PC-9 (cell line): ENCODE data around the gene CD2. TPM values are rescaled to one million over a fixed set of nuclear protein-coding genes. Genes with fewer than 3 reads are reported as not detected.

Source experiments
- BruUV-seq: library from RNA; stranded (reverse); fragments of 400-500 nt; replicated peaks from 2 replicates; lab custom pipeline; 2021; lab: Mats Ljungman, UMichigan
- CTCF ChIA-PET: fragments of 300-600 bp; sonication (Branson Sonifier 250); formaldehyde crosslinking; loops from one replicate; lab custom pipeline; 2022; ENCODE audit warnings: antibody characterized with exemption; lab: Charles Lee
- POLR2A ChIA-PET: fragments of 300-600 bp; sonication (Branson Sonifier 250); formaldehyde crosslinking; loops from one replicate; lab custom pipeline; 2022; ENCODE audit warnings: antibody characterized with exemption; ENCODE audit not compliant: unreplicated experiment; lab: Charles Lee
- DNase-seq, 2 experiments: peaks; one replicate each; pipeline versions ENCODE4 v3.0.0 to v3.0.0-alpha.2; 2015 to 2022; ENCODE audit warnings: mixed read lengths in 1 of 2
- H2AFZ ChIP-seq: fragments of 200-600 bp; sonication (generic); 2 replicates; pipeline ENCODE4 v1.8.1; 2017; ENCODE audit warnings: antibody characterized with exemption
- H3F3A ChIP-seq: fragments of 200-600 bp; sonication (generic); 2 replicates; pipeline ENCODE4 v1.8.1; 2017; ENCODE audit warnings: antibody characterized with exemption, mild to moderate bottlenecking, low read depth; ENCODE audit not compliant: insufficient read depth
- H3K27ac ChIP-seq: fragments of 200-600 bp; sonication (generic); 2 replicates; pipeline ENCODE4 v1.6.1; 2016; ENCODE audit warnings: mixed run types
- H3K27me3 ChIP-seq: fragments of 200-600 bp; sonication (generic); 2 replicates; pipeline ENCODE4 v1.6.1; 2016; ENCODE audit warnings: low read depth, mixed run types; ENCODE audit not compliant: insufficient read depth
- H3K36me3 ChIP-seq: fragments of 200-600 bp; sonication (generic); 2 replicates; pipeline ENCODE4 v1.6.1; 2016; ENCODE audit warnings: low read depth, mixed run types
- H3K4me1 ChIP-seq: fragments of 200-600 bp; sonication (generic); replicated peaks from 2 replicates; pipeline ENCODE4 v1.6.1; 2016; ENCODE audit warnings: mixed run types; ENCODE audit not compliant: insufficient read depth
- H3K4me2 ChIP-seq: fragments of 200-600 bp; sonication (generic); 2 replicates; pipeline ENCODE4 v1.6.1; 2017; ENCODE audit warnings: mixed run types
- H3K4me3 ChIP-seq: fragments of 200-600 bp; sonication (generic); 2 replicates; pipeline ENCODE4 v1.6.1; 2016; ENCODE audit warnings: mixed run types
- H3K79me2 ChIP-seq: fragments of 200-600 bp; sonication (generic); 2 replicates; pipeline ENCODE4 v1.6.1; 2017; ENCODE audit warnings: low read depth, mixed run types
- H3K9me2 ChIP-seq: fragments of 200-600 bp; sonication (generic); 2 replicates; pipeline ENCODE4 v1.8.1; 2017; ENCODE audit warnings: mild to moderate bottlenecking; ENCODE audit not compliant: insufficient read depth
- H3K9me3 ChIP-seq: fragments of 200-600 bp; sonication (generic); 2 replicates; pipeline ENCODE4 v1.8.1; 2016; ENCODE audit warnings: low read depth; ENCODE audit not compliant: insufficient read depth
- H4K20me1 ChIP-seq: fragments of 200-600 bp; sonication (generic); 2 replicates; pipeline ENCODE4 v1.8.1; 2017; ENCODE audit not compliant: insufficient read depth
- CTCF ChIP-seq: fragments of 200-600 bp; sonication (generic); conservative IDR thresholded peaks from 2 replicates; pipeline ENCODE4 v1.6.1; 2017; ENCODE audit warnings: mixed run types, antibody characterized with exemption, mild to moderate bottlenecking, moderate library complexity
- EZH2 ChIP-seq: fragments of 200-600 bp; sonication (generic); IDR thresholded peaks from 2 replicates; pipeline ENCODE4 v1.8.0; 2017; ENCODE audit warnings: antibody characterized with exemption, low read depth
- intact Hi-C: fragments of 100-400 bp; cut with micrococcal nuclease; formaldehyde crosslinking; loops from one replicate; pipeline ENCODE4 v1.10.0; 2022; ENCODE audit not compliant: unreplicated experiment
- total RNA-seq: library from RNA; stranded (reverse); gene quantifications from 2 replicates; pipeline ENCODE4 v1.2.3, GENCODE V29; 2021

CD2 gene
- total RNA-seq, 1 experiment from 2014 or later, result not detected

- Histone ChIP-seq H3K4me2 (no peak overlapping the region), H3K4me3 (no peak overlapping the region), H3F3A (no peaks in the 10 kb centered on the region), H3K9me3 (no peaks in the 10 kb centered on the region), H3K9me2 (no peaks in the 10 kb centered on the region), H2AFZ (no peak overlapping the region), H3K36me3 (no peaks in the 10 kb centered on the region), H3K27me3 (no peaks in the 10 kb centered on the region), H3K4me1 (no peaks in the 10 kb centered on the region), H3K27ac (no peak overlapping the region), H4K20me1 (no peaks in the 10 kb centered on the region), H3K79me2 (no peaks in the 10 kb centered on the region)
- TF ChIP-seq EZH2, result no peak
- intact Hi-C loops, result no loop called here
- no TSS peak for BruUV-seq
- DNase-seq, result no peak
- ChIA-PET POLR2A (no interaction called here), CTCF (no interaction called here)
Observed at GRCh38 chr1:116794804-116795481, 40.7 kb downstream of the CD2 start.

- H3K36me3 ChIP-seq, result no peaks in the 10 kb centered on the region
- H3F3A ChIP-seq, result no peaks in the 10 kb centered on the region
- no peaks in the 10 kb centered on the region for H3K79me2 ChIP-seq
- no peak overlapping the region for H2AFZ ChIP-seq
- H3K4me1 ChIP-seq, result no peaks in the 10 kb centered on the region
- TF ChIP-seq CTCF (no peak), EZH2 (no peak)
- H3K27me3 ChIP-seq, result no peaks in the 10 kb centered on the region
- H3K9me2 ChIP-seq, result no peaks in the 10 kb centered on the region
- no peak overlapping the region for H3K27ac ChIP-seq
- no peaks in the 10 kb centered on the region for H4K20me1 ChIP-seq
- DNase-seq, result no peak
- ChIA-PET POLR2A (no interaction called here), CTCF (no interaction called here)
- intact Hi-C loops, result no loop called here
- no TSS peak for BruUV-seq
- H3K9me3 ChIP-seq, result no peaks in the 10 kb centered on the region
- no peak overlapping the region for H3K4me3 ChIP-seq
- H3K4me2 ChIP-seq, result no peak overlapping the region
Observed at GRCh38 chr1:116795482-116795829, 41.2 kb downstream of the CD2 start.

- H3F3A ChIP-seq, result no peaks in the 10 kb centered on the region
- H3K4me3 ChIP-seq, result no peak overlapping the region
- H3K79me2 ChIP-seq, result no peaks in the 10 kb centered on the region
- H2AFZ ChIP-seq, result no peak overlapping the region
- no peaks in the 10 kb centered on the region for H3K4me1 ChIP-seq
- ChIA-PET POLR2A (interaction anchor here (0.7 kb wide), 1 partner anchor 998 kb away, joined by 3 read pairs; no protein-coding TSS in a partner anchor), CTCF (no interaction called here)
- BruUV-seq, result no TSS peak
- TF ChIP-seq CTCF (no peak), EZH2 (no peak)
- no peaks in the 10 kb centered on the region for H3K9me3 ChIP-seq
- H4K20me1 ChIP-seq, result no peaks in the 10 kb centered on the region
- no peak overlapping the region for H3K4me2 ChIP-seq
- intact Hi-C loops, result no loop called here
- H3K9me2 ChIP-seq, result no peaks in the 10 kb centered on the region
- H3K27ac ChIP-seq, result no peak overlapping the region
- H3K27me3 ChIP-seq, result no peaks in the 10 kb centered on the region
- DNase-seq, result no peak
- no peaks in the 10 kb centered on the region for H3K36me3 ChIP-seq
Observed at GRCh38 chr1:116804736-116805135, 50.5 kb downstream of the CD2 start.
